Measurements from ENCODE around the gene SSR1.
"Not testable (repeated sequence)": the region's sequence is repeated elsewhere in the genome, so short reads cannot be mapped to it uniquely, and the experiment has no call there.

The SSR1 gene

GRCh38 chr6:7264041-7264440, 49.0 kb downstream of the SSR1 start:
- no peaks in the 10 kb centered on the region for H3K9me3 ChIP-seq (ENCODE audit: low read length)
- no peaks in the 10 kb centered on the region for H3K79me2 ChIP-seq (ENCODE audit: insufficient read depth, low read length)
- H4K20me1 ChIP-seq (ENCODE audit: insufficient read depth, low read length): no peaks in the 10 kb centered on the region
- no peak overlapping the region for H3K27ac ChIP-seq (ENCODE audit: low read depth, low read length, poor library complexity, severe bottlenecking)
- no peak overlapping the region for H2AFZ ChIP-seq (ENCODE audit: low read length)
- H3K36me3 ChIP-seq (ENCODE audit: insufficient read depth, low read length): no peaks in the 10 kb centered on the region; the same call in 1 of the 2 replicates
- no peak overlapping the region for H3K4me3 ChIP-seq (ENCODE audit: low read depth, low read length, poor library complexity, severe bottlenecking)
- H3K9ac ChIP-seq (ENCODE audit: low read length): no peak overlapping the region
- H3K27me3 ChIP-seq (ENCODE audit: insufficient read depth, low read length): peaks cover 8% of the 10 kb centered on the region; the same call in 1 of the 2 replicates
- no peaks in the 10 kb centered on the region for H3F3A ChIP-seq (ENCODE audit: insufficient read depth, low read length)
- H3K4me2 ChIP-seq (ENCODE audit: low read length): no peak overlapping the region
- H3K9me2 ChIP-seq (ENCODE audit: low read depth, low read length): no peaks in the 10 kb centered on the region
- H3K4me1 ChIP-seq (ENCODE audit: insufficient read depth, low read length, severe bottlenecking): peaks cover 16% of the 10 kb centered on the region
- TF ChIP-seq EZH2 (IDR thresholded peaks at IDR 0.05; ENCODE audit: borderline replicate concordance, low read length): no peak
- TF ChIP-seq, protein P1, sequence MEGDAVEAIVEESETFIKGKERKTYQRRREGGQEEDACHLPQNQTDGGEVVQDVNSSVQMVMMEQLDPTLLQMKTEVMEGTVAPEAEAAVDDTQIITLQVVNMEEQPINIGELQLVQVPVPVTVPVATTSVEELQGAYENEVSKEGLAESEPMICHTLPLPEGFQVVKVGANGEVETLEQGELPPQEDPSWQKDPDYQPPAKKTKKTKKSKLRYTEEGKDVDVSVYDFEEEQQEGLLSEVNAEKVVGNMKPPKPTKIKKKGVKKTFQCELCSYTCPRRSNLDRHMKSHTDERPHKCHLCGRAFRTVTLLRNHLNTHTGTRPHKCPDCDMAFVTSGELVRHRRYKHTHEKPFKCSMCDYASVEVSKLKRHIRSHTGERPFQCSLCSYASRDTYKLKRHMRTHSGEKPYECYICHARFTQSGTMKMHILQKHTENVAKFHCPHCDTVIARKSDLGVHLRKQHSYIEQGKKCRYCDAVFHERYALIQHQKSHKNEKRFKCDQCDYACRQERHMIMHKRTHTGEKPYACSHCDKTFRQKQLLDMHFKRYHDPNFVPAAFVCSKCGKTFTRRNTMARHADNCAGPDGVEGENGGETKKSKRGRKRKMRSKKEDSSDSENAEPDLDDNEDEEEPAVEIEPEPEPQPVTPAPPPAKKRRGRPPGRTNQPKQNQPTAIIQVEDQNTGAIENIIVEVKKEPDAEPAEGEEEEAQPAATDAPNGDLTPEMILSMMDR (IDR thresholded peaks at IDR 0.05; ENCODE audit: low read length): no peak

DNA sequence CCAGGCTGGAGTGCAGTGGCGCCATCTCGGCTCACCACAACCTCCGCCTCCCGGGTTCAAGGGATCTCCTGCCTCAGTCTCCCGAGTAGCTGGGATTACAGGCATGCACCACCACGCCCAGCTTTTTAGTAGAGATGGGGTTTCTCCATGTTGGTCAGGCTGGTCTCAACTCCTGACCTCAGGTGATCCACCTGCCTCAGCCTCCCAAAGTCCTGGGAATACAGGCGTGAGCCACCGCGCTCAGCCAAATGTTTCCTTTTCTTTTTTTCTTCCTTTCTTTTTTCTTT, 49.5 kb downstream of the SSR1 start:
- not testable (repeated sequence) for H3K27ac ChIP-seq (ENCODE audit: low read depth, low read length, poor library complexity, severe bottlenecking); H3K4me2 ChIP-seq (ENCODE audit: low read length); H3K4me3 ChIP-seq (ENCODE audit: low read depth, low read length, poor library complexity, severe bottlenecking); H2AFZ ChIP-seq (ENCODE audit: low read length); H3K27me3 ChIP-seq (ENCODE audit: insufficient read depth, low read length); H3K36me3 ChIP-seq (ENCODE audit: insufficient read depth, low read length); H3K79me2 ChIP-seq (ENCODE audit: insufficient read depth, low read length); H3K9ac ChIP-seq (ENCODE audit: low read length); H3K9me3 ChIP-seq (ENCODE audit: low read length); H4K20me1 ChIP-seq (ENCODE audit: insufficient read depth, low read length); H3F3A ChIP-seq (ENCODE audit: insufficient read depth, low read length); H3K9me2 ChIP-seq (ENCODE audit: low read depth, low read length)
- peaks cover 16% of the 10 kb centered on the region for H3K4me1 ChIP-seq (ENCODE audit: insufficient read depth, low read length, severe bottlenecking)

GRCh38 chr6:7262746-7263518, 50.1 kb downstream of the SSR1 start:
- no peak overlapping the region for H3K4me3 ChIP-seq (ENCODE audit: low read depth, low read length, poor library complexity, severe bottlenecking)
- TF ChIP-seq, protein P1 (IDR thresholded peaks at IDR 0.05; ENCODE audit: low read length): no peak
- TF ChIP-seq EZH2 (IDR thresholded peaks at IDR 0.05; ENCODE audit: borderline replicate concordance, low read length): no peak
- H3F3A ChIP-seq (ENCODE audit: insufficient read depth, low read length): no peaks in the 10 kb centered on the region
- H3K79me2 ChIP-seq (ENCODE audit: insufficient read depth, low read length): no peaks in the 10 kb centered on the region
- no peaks in the 10 kb centered on the region for H4K20me1 ChIP-seq (ENCODE audit: insufficient read depth, low read length)
- H3K27me3 ChIP-seq (ENCODE audit: insufficient read depth, low read length): peaks cover 8% of the 10 kb centered on the region; the same call in 1 of the 2 replicates
- no peak overlapping the region for H3K4me2 ChIP-seq (ENCODE audit: low read length)
- no peak overlapping the region for H3K27ac ChIP-seq (ENCODE audit: low read depth, low read length, poor library complexity, severe bottlenecking)
- H3K9me2 ChIP-seq (ENCODE audit: low read depth, low read length): no peaks in the 10 kb centered on the region
- H3K36me3 ChIP-seq (ENCODE audit: insufficient read depth, low read length): no peaks in the 10 kb centered on the region; the same call in 1 of the 2 replicates
- H3K9me3 ChIP-seq (ENCODE audit: low read length): no peaks in the 10 kb centered on the region
- no peak overlapping the region for H2AFZ ChIP-seq (ENCODE audit: low read length)
- peaks cover 16% of the 10 kb centered on the region for H3K4me1 ChIP-seq (ENCODE audit: insufficient read depth, low read length, severe bottlenecking)
- no peak overlapping the region for H3K9ac ChIP-seq (ENCODE audit: low read length)

Data from OCI-LY1 (cell line).